Keratinocyte (primary cell): ENCODE data around the gene SULT2B1. TPM values are rescaled to one million over a fixed set of nuclear protein-coding genes. Genes with fewer than 3 reads are reported as not detected.
"Not testable (repeated sequence)": the region's sequence is repeated elsewhere in the genome, so short reads cannot be mapped to it uniquely, and the experiment has no call there.

Experiments
- DNase-seq: peaks from one replicate; pipeline ENCODE4 v3.0.0-alpha.2; 2011; ENCODE audit warnings: low read depth, missing footprints, low spot score
- FAIRE-seq: peaks from 2 replicates; lab custom pipeline; 2011; peaks lifted over from hg19 to GRCh38; lab: Jason Lieb, UNC
- H2AFZ ChIP-seq: 2 replicates; pipeline ENCODE4 v1.6.0; 2012; ENCODE audit warnings: low read length, control low read depth, inconsistent platforms; ENCODE audit not compliant: control insufficient read depth
- H3K27ac ChIP-seq: 2 replicates; pipeline ENCODE4 v1.5.1; 2011; ENCODE audit warnings: low read length; ENCODE audit not compliant: control insufficient read depth, insufficient read depth
- H3K27me3 ChIP-seq: 3 replicates; pipeline ENCODE4 v1.6.0; 2011; ENCODE audit warnings: low read length; ENCODE audit not compliant: control insufficient read depth, insufficient read depth; ENCODE audit errors: extremely low read depth
- H3K36me3 ChIP-seq, 2 experiments: 2 replicates in 1 of 2; 3 replicates in 1 of 2; pipeline ENCODE4 v1.5.1; 2011; ENCODE audit warnings: low read length in 2 of 2, mild to moderate bottlenecking in 1 of 2; ENCODE audit not compliant: control insufficient read depth in 2 of 2, insufficient read depth in 2 of 2; ENCODE audit errors: extremely low read depth in 1 of 2
- H3K4me1 ChIP-seq: 3 replicates; pipeline ENCODE4 v1.5.1; 2011; ENCODE audit warnings: low read length; ENCODE audit not compliant: control insufficient read depth, insufficient read depth; ENCODE audit errors: extremely low read depth
- H3K4me2 ChIP-seq: 3 replicates; pipeline ENCODE4 v1.6.0; 2011; ENCODE audit warnings: low read depth, low read length; ENCODE audit not compliant: control insufficient read depth, insufficient read depth; ENCODE audit errors: extremely low read depth
- H3K4me3 ChIP-seq, 3 experiments: fragments of 200-600 bp in 1 of 3; sonication (generic) in 1 of 3; 2 replicates in 2 of 3; 3 replicates in 1 of 3; pipeline ENCODE4 v1.5.1; 2011 to 2016; ENCODE audit warnings: low read length in 3 of 3, mild to moderate bottlenecking in 3 of 3, control low read depth in 2 of 3, inconsistent platforms in 1 of 3, low read depth in 1 of 3, mixed read lengths in 1 of 3, mixed run types in 1 of 3, moderate library complexity in 1 of 3; ENCODE audit not compliant: control insufficient read depth in 2 of 3, insufficient read depth in 2 of 3; ENCODE audit errors: extremely low read depth in 1 of 3
- H3K79me2 ChIP-seq: 2 replicates; pipeline ENCODE4 v1.6.0; 2012; ENCODE audit warnings: low read length; ENCODE audit not compliant: control insufficient read depth, insufficient read depth
- H3K9ac ChIP-seq: 3 replicates; pipeline ENCODE4 v1.6.0; 2011; ENCODE audit warnings: low read length; ENCODE audit not compliant: control insufficient read depth, insufficient read depth; ENCODE audit errors: extremely low read depth
- H3K9me1 ChIP-seq: 3 replicates; pipeline ENCODE4 v1.6.0; 2011; ENCODE audit warnings: low read length; ENCODE audit not compliant: control insufficient read depth, insufficient read depth; ENCODE audit errors: extremely low read depth
- H3K9me3 ChIP-seq: 2 replicates; pipeline ENCODE4 v1.5.1; 2012; ENCODE audit warnings: low read depth, low read length; ENCODE audit not compliant: control insufficient read depth
- H4K20me1 ChIP-seq: 3 replicates; pipeline ENCODE4 v1.6.0; 2011; ENCODE audit warnings: low read length; ENCODE audit not compliant: control insufficient read depth, insufficient read depth; ENCODE audit errors: extremely low read depth
- CTCF ChIP-seq, 3 experiments: IDR thresholded peaks in 1 of 3; conservative IDR thresholded peaks in 1 of 3; optimal IDR thresholded peaks in 1 of 3; 2 replicates in 2 of 3; 3 replicates in 1 of 3; pipeline versions ENCODE3 to v1.5.1; 2011; ENCODE audit warnings: low read length in 3 of 3, mild to moderate bottlenecking in 3 of 3, moderate library complexity in 2 of 3, control low read depth in 1 of 3, inconsistent platforms in 1 of 3; ENCODE audit not compliant: insufficient read depth in 2 of 3; ENCODE audit errors: extremely low read depth in 1 of 3
- EZH2 ChIP-seq: IDR thresholded peaks from one replicate; pipeline ENCODE4 v1.6.1; 2012; ENCODE audit warnings: inconsistent platforms, mild to moderate bottlenecking, low read length, moderate library complexity
- dilution Hi-C: fragments of 300-500 bp; cut with MboI; formaldehyde crosslinking; loops from one replicate; pipeline ENCODE4 v1.7.0; 2020; ENCODE audit warnings: low sequenced_read_pairs; ENCODE audit not compliant: extremely low pct_ligation_motif_present
- polyA plus RNA-seq, 5 experiments: library from polyadenylated mRNA; depleted of rRNA in 3 of 5; stranded (reverse) in 3 of 5; stranded (forward) in 1 of 5; unstranded in 1 of 5; fragments of >200 nt; gene quantifications; 1 replicate in 1 of 5; 2 replicates in 3 of 5; 3 replicates in 1 of 5; pipeline versions ENCODE4 v1.2.1 to v1.2.3, GENCODE V29; 2011 to 2012; ENCODE audit warnings: missing spikeins in 2 of 5, low read depth in 1 of 5, low replicate concordance in 1 of 5

Gene SULT2B1
- polyA plus RNA-seq, 1 donor (not counting 4 experiments of a cell fraction or from before 2014, with no cell fraction given), result 6.0 TPM

DNA sequence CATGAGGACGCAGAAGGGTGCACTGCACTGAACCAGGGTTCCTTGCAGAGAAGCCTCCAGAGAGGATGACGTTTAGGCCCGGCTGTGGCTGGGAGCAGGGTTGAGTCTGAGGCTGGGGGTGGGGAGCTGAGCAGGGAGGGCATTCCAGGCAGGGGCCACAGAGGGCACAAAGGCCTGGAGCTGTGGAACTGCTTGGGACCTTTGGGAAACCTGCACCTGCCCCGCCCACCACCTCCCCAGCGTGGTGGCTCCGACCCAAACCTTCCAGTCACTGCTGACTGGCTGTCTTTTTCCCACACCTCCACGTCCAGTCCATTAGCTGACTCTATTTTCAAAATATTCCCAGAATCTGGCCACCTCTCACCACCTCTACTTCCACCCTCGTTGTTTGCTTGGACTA lies 35.4 kb upstream of the SULT2B1 start:
- no peaks in the 10 kb centered on the region for H4K20me1 ChIP-seq
- dilution Hi-C loops, result no loop called here
- no peaks in the 10 kb centered on the region for H3K9me1 ChIP-seq
- H3K4me3 ChIP-seq, result no peak overlapping the region
- H3K27me3 ChIP-seq, result peaks cover 16% of the 10 kb centered on the region
- no peak overlapping the region for H2AFZ ChIP-seq
- no peak overlapping the region for H3K27ac ChIP-seq
- FAIRE-seq (no peak), DNase-seq (no peak)
- no peaks in the 10 kb centered on the region for H3K4me1 ChIP-seq
- H3K79me2 ChIP-seq, result no peaks in the 10 kb centered on the region
- TF ChIP-seq CTCF (optimal IDR thresholded peaks at IDR 0.05 in 1 of 3, IDR thresholded peaks at IDR 0.05 in 1 of 3, conservative IDR thresholded peaks at IDR 0.05 in 1 of 3; ENCODE audit: extremely low read depth in 1 of 3, insufficient read depth in 2 of 3, low read length in 3 of 3) (no peak), EZH2 (no peak)
- no peak overlapping the region for H3K4me2 ChIP-seq
- H3K9me3 ChIP-seq, result no peaks in the 10 kb centered on the region
- no peaks in the 10 kb centered on the region for H3K36me3 ChIP-seq
- H3K9ac ChIP-seq, result no peak overlapping the region

GRCh38 chr19:48518207-48518606 lies 33.8 kb upstream of the SULT2B1 start:
- DNase-seq (no peak), FAIRE-seq (no peak)
- Histone ChIP-seq H2AFZ (no peak overlapping the region), H3K4me1 (no peaks in the 10 kb centered on the region), H3K9me1 (no peaks in the 10 kb centered on the region), H3K9ac (no peak overlapping the region), H3K4me2 (no peak overlapping the region), H4K20me1 (no peaks in the 10 kb centered on the region), H3K4me3 (no peak overlapping the region), H3K9me3 (no peaks in the 10 kb centered on the region), H3K36me3 (no peaks in the 10 kb centered on the region), H3K27ac (no peak overlapping the region), H3K79me2 (no peaks in the 10 kb centered on the region), H3K27me3 (peaks cover 3% of the 10 kb centered on the region)
- dilution Hi-C loops, result no loop called here
- TF ChIP-seq CTCF (optimal IDR thresholded peaks at IDR 0.05 in 1 of 3, IDR thresholded peaks at IDR 0.05 in 1 of 3, conservative IDR thresholded peaks at IDR 0.05 in 1 of 3; ENCODE audit: extremely low read depth in 1 of 3, insufficient read depth in 2 of 3, low read length in 3 of 3), result no peak
- TF ChIP-seq EZH2, result no peak

- H3K4me2 ChIP-seq, H3K4me1 ChIP-seq, dilution Hi-C loops, H3K9me3 ChIP-seq, H3K36me3 ChIP-seq, H3K79me2 ChIP-seq, H3K4me3 ChIP-seq, H3K9ac ChIP-seq, H3K27me3 ChIP-seq, H3K27ac ChIP-seq, H4K20me1 ChIP-seq, DNase-seq, H3K9me1 ChIP-seq, FAIRE-seq, H2AFZ ChIP-seq: not testable (repeated sequence)
Observed at GRCh38 chr19:48519426-48519825, 32.5 kb upstream of the SULT2B1 start.
